GM19099 (cell line): ENCODE measurements around the gene SRRD.

ENCODE experiments used
- POLR2A ChIP-seq: IDR thresholded peaks from 3 replicates; pipeline ENCODE4 v1.6.1; 2011; ENCODE audit warnings: low read depth; ENCODE audit not compliant: insufficient read length; ENCODE audit errors: extremely low read depth

Gene SRRD

DNA sequence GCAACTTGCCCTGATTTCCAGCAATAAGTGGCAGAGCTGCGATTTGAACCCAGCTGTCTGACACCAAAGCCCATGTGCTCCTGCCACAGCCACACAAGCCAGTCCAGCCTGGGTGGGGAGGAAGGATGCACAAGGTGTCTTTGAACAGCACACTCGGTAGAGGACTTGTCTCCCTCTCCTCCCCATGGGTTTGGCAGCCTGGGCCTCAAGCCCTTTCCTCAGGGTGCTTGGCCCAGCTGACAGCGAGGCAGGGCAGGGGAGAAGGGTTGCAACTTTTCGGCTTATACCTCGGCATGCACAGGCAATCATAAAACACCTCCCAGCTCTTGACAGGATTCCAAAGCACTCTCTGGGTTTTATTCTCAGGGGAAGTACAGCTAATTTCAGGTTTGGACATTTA, 35.3 kb upstream of the SRRD start:
- no peak for TF ChIP-seq POLR2A

DNA sequence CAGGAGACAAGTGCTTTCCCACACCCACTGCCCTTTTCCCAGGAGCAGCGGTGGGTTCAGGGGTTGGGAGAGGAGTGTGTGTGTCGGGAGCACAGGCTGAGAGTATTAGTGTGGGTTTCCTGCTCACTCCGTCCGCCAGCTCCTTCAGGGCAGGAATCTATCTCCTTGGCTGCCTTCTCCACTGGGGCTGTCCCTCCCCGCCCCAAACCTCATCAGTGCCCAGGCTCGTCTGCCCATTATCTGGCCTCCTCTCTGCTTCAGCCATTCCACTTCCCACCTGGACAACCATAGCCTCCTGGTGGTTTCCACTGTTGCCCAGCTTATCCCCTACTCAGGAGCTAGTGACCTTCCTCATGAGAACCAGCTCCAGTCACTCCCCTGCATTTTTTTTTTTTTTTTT, 34.7 kb upstream of the SRRD start:
- no peak for TF ChIP-seq POLR2A

DNA sequence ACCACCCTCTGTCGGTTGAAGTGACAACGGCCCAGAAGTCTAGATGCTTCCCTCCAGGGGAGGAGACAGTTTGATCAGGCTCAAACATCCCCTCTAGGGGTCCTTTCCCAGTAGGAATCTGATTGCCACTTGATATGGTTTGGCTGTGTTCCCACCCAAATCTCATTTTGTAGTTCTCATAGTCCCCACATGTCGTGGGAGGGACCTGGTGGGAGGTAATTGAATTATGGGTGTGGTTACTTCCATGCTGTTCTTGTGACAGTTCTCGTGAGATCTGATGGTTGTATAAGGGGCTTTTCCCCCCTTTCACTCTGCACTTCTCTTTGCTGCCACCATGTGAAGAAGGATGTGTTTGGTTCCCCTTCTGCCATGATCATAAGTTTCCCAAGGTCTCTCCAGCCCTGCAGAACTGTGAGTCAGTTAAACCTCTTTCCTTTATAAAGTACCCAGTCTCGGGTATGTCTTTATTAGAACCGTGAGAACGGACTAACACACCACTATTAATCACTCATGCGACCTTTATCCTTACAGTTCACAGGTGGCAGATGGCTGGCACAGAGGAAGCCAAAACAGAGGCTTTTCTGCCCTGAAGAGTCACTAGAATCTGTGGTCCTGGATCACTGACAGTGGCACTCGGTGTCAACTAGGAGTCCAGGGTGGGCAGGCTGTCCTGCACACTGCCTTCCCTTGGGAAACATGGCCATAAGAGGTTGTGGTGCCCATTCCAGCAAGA, 33.1 kb upstream of the SRRD start:
- no peak for TF ChIP-seq POLR2A

DNA sequence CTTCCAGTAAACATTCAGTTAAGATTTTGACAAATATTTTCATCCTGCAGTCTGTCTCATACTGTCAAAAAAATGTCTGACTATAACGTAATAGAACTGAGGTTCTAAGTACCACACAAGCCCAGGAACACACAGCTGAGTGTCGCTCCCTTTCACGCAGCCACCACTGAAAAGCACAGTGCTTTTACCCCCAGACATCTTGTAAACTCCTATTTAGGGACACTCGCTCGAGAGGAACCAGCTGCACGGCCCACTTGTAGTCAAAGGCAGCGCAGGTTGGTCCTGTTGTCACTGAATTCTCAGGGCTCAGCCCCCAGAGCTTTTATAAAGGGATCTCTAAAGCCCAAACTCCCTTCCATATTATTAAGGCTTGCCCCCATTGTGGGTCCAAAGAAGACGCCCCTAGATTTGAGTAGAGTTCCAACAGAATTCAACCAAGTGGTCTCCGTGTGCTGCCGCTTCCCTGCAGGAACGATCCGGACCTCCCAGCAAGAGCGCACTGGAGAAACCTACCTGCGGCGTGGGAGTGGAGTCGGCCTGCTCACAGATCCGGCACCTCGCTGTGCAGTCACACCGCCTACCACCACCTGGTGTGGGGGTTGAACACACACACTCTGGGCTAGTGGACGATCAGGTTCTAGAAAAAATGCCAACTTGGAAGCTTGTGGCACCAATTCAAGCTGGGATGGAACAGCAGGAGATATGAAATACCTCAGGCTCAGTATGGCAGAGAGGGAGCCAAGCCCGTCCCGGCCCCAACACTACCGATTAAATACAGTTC, 31.3 kb upstream of the SRRD start:
- no peak for TF ChIP-seq POLR2A

DNA sequence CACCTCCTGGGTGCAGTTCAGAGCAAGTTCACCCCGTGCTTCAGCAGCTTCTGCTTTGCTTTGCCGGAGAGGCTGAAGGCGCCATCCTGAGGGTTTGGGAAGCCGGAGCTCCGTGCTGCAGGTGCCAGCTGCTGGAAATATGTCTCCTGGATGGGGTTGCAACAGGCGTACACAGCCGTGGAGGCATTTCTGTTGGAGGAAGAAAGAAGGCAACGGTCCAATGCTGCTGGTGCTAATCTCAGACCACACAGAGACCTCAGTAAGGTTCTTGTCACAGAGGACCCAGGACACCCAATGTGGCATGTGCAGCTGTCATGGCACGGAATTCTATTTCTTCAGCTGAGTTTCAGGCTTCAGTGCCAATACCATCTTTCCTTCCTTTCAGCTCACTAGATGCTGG, 30.5 kb upstream of the SRRD start:
- TF ChIP-seq POLR2A, result no peak

DNA sequence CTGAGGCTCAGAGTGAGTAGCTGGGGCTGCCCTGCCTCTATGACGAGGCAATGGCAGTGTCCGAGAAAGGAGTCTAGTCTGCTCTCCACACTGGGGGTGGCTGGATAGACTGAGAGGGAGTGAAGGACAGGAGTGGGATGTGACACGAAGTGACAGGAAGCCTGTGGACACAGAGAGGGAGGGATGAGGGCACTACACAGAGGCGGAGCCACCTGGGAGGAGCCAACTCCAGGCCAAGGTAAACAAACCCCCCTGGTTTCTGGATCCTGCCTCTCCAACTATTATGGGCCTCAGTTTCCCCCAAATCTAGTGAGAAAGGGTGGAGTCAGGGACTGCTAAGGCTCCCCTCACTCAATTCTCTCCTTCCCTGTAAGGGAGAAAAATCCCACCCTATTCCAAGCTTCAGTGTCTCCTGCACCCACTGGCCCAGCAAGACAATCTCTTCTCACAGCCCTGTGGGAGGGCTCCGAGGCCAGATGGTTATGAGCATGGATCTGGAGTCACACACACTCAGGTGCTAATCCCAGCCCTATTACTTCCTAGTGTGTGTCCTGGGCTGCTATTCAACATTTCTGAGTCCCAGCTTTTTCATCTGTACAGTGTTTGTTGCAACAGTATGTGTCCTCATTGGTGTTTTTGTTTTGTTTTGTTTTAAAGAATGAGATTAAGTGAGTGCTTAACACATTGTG, 29.7 kb upstream of the SRRD start:
- TF ChIP-seq POLR2A, result no peak

DNA sequence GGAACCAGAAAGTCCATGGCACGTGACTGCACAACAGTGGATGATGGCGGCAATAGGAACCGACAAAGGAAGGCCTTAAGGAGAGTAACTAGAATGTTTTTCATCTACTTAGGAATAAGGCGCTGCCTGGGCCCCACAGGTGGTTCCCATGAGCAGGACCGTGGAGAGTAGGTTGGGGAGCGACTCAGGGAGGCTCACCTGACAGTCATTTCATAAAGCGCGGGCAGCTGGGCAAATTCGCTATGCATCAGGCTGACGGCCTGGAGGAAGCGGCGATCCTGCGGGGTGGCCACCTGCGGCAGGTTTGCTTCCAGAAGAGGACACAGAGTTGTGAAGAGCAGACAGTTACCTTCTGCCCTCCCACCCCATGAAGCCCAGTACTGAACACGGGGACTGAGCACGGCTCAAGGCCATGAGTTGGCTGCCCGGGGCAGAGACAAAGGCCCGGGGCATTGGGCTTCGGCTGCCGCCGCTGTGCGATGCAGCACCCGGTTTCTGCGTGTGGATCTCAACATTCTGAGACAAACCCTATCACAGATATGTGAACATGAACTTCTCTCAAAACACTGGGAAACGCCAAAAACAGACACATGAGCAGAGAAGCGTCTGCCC, 25.9 kb upstream of the SRRD start:
- TF ChIP-seq POLR2A, result no peak

DNA sequence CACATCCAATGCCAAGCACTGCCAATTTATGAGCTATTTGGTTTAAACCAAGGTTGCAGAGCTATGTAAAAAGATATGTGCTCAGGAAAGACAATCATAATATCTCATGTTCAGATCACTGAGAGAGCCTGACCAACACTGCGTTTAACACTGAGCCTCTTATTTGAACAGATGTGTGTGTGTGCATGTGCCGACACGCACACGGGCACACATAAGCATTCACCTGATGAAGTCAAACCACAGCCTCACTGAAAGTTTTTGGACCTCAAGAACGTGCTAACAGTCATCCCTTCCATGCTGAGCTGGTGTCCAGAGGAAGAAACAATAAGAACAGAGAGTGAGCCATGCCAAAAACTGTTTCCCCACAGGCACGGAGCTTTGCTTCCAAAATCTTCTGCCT, 23.5 kb upstream of the SRRD start:
- TF ChIP-seq POLR2A, result no peak

DNA sequence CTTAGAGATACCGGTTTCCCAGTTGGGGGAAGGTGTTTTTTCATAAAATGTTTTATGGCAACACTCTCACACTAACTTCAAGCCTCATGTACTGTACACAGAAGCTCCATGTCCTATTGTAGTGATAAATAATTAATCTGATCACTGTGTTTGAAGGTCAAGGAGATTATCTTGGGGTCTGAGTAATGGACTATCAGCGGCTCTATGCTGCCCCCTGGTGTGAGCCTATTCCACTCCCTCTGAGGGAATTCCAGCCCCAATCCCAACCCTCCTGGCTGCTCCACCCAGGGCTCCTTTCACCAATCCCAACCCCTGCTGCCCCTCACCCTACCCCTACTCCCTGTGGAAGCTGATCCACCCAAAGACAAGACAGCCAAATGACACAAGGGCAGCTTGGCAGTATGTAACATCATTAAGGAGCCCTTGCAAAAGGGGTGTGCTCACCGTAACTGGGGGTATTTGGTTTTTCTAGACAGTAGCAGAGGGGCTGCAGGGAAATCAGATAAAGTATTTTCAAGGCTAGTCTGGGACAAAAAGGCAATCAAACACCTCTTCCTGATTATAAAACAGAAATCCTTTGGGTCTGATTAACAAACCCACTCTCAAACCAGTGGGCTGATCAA, 22.4 kb upstream of the SRRD start:
- no peak for TF ChIP-seq POLR2A

DNA sequence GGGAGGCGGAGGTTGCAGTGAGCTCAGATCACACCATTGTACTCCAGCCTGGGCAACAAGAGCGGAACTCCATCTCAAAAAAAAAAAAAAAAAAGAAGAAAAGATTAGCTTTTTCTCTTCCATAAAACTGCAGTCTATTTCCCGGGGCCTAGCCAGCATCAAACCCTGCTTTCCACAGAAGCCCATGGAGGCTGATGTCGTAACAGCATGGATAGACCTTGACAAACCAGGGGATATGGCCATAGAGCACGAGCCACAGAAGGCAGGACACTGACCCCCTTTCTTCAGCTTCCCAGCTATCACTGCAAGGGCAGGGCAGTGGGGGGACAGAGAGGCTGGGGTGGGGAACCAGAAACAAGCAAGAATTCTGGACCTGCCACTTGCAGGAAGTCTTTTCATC, 21.6 kb upstream of the SRRD start:
- no peak for TF ChIP-seq POLR2A

DNA sequence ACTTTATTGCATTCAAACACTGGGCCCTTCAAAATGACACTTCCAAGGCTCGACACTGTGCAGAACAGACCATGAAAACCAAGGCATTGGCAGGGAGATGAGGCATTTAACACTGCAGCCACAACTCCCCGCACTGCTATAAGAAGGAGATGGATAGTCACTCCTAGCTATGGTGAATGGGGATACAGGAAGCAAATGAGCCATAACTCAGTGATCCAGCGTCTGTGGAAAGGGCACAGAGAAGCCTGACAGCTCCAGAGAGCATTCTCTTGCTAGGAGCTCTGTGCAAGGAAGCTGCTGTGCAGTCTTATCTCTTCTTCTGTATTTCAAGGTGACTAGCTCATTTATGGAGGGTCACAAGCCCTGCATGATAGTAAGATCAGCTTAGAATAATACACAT, 21.0 kb upstream of the SRRD start:
- TF ChIP-seq POLR2A, result no peak

DNA sequence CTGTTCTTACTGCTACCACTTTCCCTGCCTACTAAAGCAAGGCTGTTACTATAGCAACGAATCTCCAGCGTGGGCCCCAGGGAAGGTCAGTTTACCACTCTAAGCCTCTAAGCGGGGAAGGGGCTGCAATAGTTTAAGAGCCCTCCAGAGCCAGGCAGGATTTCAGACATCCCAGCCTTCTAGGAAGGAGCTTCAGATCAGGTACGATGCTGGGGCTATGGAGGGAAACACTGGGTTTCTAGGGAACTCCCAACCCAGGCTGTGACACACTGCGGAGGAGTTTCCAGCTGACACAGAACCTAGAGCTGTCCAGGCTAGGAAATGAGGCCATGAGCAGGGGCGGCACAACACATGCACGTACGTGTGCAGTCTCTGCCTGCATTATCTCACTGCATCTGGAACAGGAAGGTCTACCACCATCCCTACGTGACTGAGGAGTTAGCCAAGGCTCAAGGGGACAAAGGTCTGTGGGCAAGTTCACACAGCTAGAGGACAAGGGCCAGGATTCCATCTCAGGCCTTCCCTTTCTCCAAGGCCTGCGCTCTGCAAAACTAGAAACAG, 20.5 kb upstream of the SRRD start:
- TF ChIP-seq POLR2A, result no peak

DNA sequence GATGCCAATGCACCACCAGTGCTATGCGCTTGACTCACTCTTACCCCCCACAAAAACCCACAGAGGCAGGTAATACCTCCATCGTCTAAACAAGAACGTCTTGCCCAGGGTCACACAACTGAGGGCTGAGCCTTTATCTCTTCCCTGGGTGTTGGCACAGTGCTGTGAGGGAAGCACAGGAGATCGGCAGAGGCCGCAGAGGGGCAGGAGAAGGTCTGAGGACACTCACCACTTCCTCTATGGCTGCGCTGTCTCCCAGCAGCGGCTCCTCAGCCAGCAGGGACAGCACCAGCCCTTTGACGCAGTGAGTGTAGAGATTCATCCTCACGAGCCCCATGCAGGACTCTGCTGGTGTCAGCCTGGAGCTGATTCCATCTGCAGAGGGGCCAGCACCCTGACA, 20.0 kb upstream of the SRRD start:
- TF ChIP-seq POLR2A, result no peak

DNA sequence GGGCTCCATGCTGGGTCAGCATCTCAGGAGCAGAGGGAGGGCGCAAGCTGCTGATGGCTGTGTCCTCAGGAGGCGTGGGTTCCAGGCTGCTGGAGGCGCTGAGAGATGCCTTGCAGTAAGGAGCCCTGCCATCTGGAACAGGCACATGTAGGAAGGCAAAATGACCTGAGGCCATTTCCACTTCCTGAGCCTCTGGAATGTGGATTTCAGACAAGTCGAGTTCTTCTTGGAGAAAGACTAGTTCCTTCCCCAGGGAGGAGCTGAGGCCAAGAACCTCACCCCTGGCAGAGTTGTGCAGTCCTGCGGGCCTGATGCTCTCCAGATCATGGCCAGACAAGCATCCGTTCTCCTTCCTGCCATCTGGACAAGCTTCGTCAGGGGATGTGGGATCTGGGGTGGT, 19.4 kb upstream of the SRRD start:
- TF ChIP-seq POLR2A, result no peak

DNA sequence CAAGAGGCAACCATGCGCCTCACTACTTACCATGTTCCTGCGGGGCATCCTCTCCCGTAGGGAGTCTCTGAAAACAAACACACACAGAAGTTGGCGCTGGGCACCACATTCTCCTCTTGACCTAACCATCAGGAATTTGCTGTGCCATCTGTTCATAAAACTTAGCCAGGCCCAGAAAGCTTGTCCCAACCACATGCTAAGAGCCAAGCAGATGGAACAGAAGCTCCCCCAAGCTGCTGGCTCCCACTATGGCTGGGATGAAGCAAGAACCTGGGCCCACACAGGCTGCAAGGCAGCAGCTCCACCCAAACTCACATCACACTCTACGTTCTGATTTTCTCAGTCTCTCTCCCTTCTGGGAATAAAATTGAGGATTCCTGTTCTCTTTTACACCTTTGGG, 17.5 kb upstream of the SRRD start:
- no peak for TF ChIP-seq POLR2A
